Measurements from ENCODE around the gene FHIT. TPM values are rescaled to one million over a fixed set of nuclear protein-coding genes. Genes with fewer than 3 reads are reported as not detected.

FHIT gene
- total RNA-seq, 2 donors from 2014 or later = 6.8 to 12.3 TPM

DNA sequence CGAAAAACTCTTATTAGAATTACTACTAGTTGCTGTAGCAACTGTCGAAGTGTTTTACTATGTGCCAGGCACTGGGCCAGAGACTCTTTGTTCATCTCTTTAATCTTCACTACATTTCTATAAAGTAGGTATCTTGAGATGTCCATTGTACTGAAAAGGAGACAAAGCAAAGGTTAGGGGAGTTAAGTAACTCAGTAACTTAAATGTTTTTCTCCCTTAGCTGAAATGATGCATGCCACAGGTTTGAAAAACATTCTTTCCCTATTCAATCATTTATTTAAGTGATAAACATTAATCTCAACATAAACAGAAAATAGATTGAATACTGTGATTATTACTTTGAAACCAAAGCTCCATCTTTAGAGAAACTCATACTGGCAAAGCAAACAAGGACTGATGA lies 776.2 kb downstream of the FHIT start:
- Histone ChIP-seq H3K9ac (ENCODE audit: extremely low read depth, low read length, poor library complexity, severe bottlenecking) (no peak overlapping the region), H3K27ac (ENCODE audit: low read depth, low read length) (no peak overlapping the region), H3K4me1 (ENCODE audit: control insufficient read depth, insufficient read depth, low read length) (no peaks in the 10 kb centered on the region), H3K27me3 (ENCODE audit: control insufficient read depth, insufficient read depth, low read length, poor library complexity, severe bottlenecking) (no peaks in the 10 kb centered on the region), H3K4me3 (ENCODE audit: low read length) (no peak overlapping the region), H3K9me3 (ENCODE audit: control insufficient read depth, low read length) (no peaks in the 10 kb centered on the region), H3K36me3 (ENCODE audit: control insufficient read depth, insufficient read depth, low read length) (no peaks in the 10 kb centered on the region)
- Mint-ChIP-seq H3K4me3 (no peak overlapping the region), H3K9me3 (peaks cover 6% of the 10 kb centered on the region), H3K36me3 (ENCODE audit: low read depth) (peaks cover 2% of the 10 kb centered on the region), H3K27me3 (ENCODE audit: insufficient read depth) (no peaks in the 10 kb centered on the region), H3K27ac (no peak overlapping the region), H3K4me1 (no peaks in the 10 kb centered on the region)
- TF ChIP-seq, protein P1, sequence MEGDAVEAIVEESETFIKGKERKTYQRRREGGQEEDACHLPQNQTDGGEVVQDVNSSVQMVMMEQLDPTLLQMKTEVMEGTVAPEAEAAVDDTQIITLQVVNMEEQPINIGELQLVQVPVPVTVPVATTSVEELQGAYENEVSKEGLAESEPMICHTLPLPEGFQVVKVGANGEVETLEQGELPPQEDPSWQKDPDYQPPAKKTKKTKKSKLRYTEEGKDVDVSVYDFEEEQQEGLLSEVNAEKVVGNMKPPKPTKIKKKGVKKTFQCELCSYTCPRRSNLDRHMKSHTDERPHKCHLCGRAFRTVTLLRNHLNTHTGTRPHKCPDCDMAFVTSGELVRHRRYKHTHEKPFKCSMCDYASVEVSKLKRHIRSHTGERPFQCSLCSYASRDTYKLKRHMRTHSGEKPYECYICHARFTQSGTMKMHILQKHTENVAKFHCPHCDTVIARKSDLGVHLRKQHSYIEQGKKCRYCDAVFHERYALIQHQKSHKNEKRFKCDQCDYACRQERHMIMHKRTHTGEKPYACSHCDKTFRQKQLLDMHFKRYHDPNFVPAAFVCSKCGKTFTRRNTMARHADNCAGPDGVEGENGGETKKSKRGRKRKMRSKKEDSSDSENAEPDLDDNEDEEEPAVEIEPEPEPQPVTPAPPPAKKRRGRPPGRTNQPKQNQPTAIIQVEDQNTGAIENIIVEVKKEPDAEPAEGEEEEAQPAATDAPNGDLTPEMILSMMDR (conservative IDR thresholded peaks at IDR 0.05) = no peak
- WGBS, 2 experiments (ENCODE audit: insufficient coverage in 1 of 2, insufficient read length in 1 of 2) = 87 to 100% methylated on average over 1 to 2 of the region's 2 CpGs
- DNase-seq = no peak

DNA sequence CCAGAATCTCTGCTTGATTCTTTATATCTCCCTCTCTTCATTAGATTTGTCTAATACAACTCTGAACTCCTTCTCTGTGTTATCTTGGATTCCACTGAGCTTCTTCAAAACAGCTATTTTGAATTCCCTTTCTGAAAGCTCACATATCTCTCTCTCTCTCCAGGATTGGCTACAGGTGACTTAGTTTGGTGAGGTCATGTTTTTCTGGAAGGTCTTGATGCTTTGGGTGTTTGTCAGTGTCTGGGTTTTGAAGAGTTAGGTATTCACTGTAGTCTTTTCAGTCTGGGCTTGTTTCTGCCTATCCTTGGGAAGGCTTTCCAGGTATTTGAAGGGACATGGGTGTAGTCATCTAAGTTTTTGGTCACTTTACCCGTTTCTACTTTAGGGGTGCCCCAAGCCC lies 781.8 kb downstream of the FHIT start:
- Mint-ChIP-seq H3K27ac (no peak overlapping the region), H3K36me3 (ENCODE audit: low read depth) (no peaks in the 10 kb centered on the region), H3K9me3 (peaks cover 9% of the 10 kb centered on the region), H3K4me3 (no peak overlapping the region), H3K4me1 (peaks cover 7% of the 10 kb centered on the region), H3K27me3 (ENCODE audit: insufficient read depth) (no peaks in the 10 kb centered on the region)
- H3K4me1 ChIP-seq (ENCODE audit: control insufficient read depth, insufficient read depth, low read length) = no peaks in the 10 kb centered on the region
- no peaks in the 10 kb centered on the region for H3K27me3 ChIP-seq (ENCODE audit: control insufficient read depth, insufficient read depth, low read length, poor library complexity, severe bottlenecking)
- DNase-seq = no peak
- H3K9me3 ChIP-seq (ENCODE audit: control insufficient read depth, low read length) = peaks cover 5% of the 10 kb centered on the region
- H3K27ac ChIP-seq (ENCODE audit: low read depth, low read length) = no peak overlapping the region
- H3K36me3 ChIP-seq (ENCODE audit: control insufficient read depth, insufficient read depth, low read length) = no peaks in the 10 kb centered on the region
- TF ChIP-seq, protein P1 (conservative IDR thresholded peaks at IDR 0.05) = no peak
- H3K4me3 ChIP-seq (ENCODE audit: low read length) = no peak overlapping the region
- no peak overlapping the region for H3K9ac ChIP-seq (ENCODE audit: extremely low read depth, low read length, poor library complexity, severe bottlenecking)
- WGBS, 2 experiments (ENCODE audit: insufficient coverage in 1 of 2, insufficient read length in 1 of 2) = 79 to 83% methylated on average over 1 of the region's 1 CpG

DNA sequence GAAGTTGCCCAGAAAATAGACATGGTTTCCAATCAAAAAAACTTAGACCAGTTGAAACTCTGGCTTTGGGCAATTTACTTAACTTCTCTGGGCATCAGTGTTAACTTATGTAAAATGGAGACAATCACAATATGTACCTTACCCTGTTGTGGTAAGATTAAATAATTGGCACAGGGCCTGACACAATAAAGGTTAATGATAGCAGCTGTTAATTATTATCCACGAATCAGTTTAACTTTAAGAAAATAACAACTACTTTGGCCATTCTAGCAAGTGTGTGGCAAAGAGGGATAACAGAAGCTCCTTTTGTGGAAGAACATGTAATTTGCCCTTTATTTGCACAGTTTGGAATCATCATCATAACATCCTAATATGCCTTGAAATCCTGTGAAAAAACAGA lies 787.6 kb downstream of the FHIT start:
- Histone ChIP-seq H3K27ac (ENCODE audit: low read depth, low read length) (no peak overlapping the region), H3K4me1 (ENCODE audit: control insufficient read depth, insufficient read depth, low read length) (no peaks in the 10 kb centered on the region), H3K4me3 (ENCODE audit: low read length) (no peak overlapping the region), H3K27me3 (ENCODE audit: control insufficient read depth, insufficient read depth, low read length, poor library complexity, severe bottlenecking) (no peaks in the 10 kb centered on the region), H3K36me3 (ENCODE audit: control insufficient read depth, insufficient read depth, low read length) (no peaks in the 10 kb centered on the region), H3K9me3 (ENCODE audit: control insufficient read depth, low read length) (peaks cover 5% of the 10 kb centered on the region), H3K9ac (ENCODE audit: extremely low read depth, low read length, poor library complexity, severe bottlenecking) (no peak overlapping the region)
- H3K36me3 Mint-ChIP-seq (ENCODE audit: low read depth) = no peaks in the 10 kb centered on the region
- H3K4me1 Mint-ChIP-seq = peaks cover 12% of the 10 kb centered on the region
- no peak overlapping the region for H3K4me3 Mint-ChIP-seq
- peaks cover 12% of the 10 kb centered on the region for H3K9me3 Mint-ChIP-seq
- no peak for DNase-seq
- no peak overlapping the region for H3K27ac Mint-ChIP-seq
- WGBS, 2 experiments (ENCODE audit: insufficient coverage in 1 of 2, insufficient read length in 1 of 2) = 72 to 100% methylated on average over 1 of the region's 1 CpG
- TF ChIP-seq, protein P1 (conservative IDR thresholded peaks at IDR 0.05) = no peak
- H3K27me3 Mint-ChIP-seq (ENCODE audit: insufficient read depth) = no peaks in the 10 kb centered on the region
